ENCODE results near the gene FUBP1. TPM values are rescaled to one million over a fixed set of nuclear protein-coding genes. Genes with fewer than 3 reads are reported as not detected.

FUBP1 gene
- total RNA-seq, 2 experiments from 2014 or later = 256 to 257 TPM

DNA sequence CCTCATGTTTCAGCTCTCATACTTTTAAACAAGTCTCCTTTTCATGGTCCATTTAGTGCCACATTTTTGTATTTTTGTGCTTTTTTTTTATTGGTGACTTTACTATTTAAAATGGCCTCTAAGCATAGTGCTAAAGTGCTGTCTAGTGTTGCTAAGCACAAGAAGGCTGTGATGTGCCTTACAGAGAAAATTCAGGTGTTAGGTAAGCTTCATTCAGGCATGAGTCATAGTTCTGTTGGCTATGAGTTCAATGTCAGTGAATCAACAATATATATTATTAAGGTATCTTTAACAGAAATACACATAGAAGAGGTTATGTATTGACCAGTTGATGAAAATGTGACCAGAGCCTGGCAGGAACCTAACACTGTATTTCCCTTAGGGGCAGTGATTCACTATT is 12.8 kb upstream of the FUBP1 start:
- no peak for TF ChIP-seq CTCF (IDR thresholded peaks at IDR 0.05)
- CTCF ChIA-PET = interaction anchor here (1.0 to 1.9 kb wide), 2 partner anchors 11 to 14 kb away, joined by 3 to 6 read pairs; partner anchors contain the start of gene FUBP1
- Mint-ChIP-seq H3K36me3 (ENCODE audit: low read depth) (peaks cover 17% of the 10 kb centered on the region), H3K4me3 (no peak overlapping the region), H3K27ac (no peak overlapping the region), H3K4me1 (ENCODE audit: low read depth) (peaks cover 28% of the 10 kb centered on the region), H3K9me3 (no peaks in the 10 kb centered on the region), H3K27me3 (no peaks in the 10 kb centered on the region)
- intact Hi-C loops (cut with micrococcal nuclease) = no loop called here
- POLR2A ChIA-PET = interaction anchor here (4.6 kb wide), 1 partner anchor 14 kb away, joined by 26 read pairs; the partner anchor contains the start of gene DNAJB4
- ATAC-seq = no peak
- no peak for DNase-seq

DNA sequence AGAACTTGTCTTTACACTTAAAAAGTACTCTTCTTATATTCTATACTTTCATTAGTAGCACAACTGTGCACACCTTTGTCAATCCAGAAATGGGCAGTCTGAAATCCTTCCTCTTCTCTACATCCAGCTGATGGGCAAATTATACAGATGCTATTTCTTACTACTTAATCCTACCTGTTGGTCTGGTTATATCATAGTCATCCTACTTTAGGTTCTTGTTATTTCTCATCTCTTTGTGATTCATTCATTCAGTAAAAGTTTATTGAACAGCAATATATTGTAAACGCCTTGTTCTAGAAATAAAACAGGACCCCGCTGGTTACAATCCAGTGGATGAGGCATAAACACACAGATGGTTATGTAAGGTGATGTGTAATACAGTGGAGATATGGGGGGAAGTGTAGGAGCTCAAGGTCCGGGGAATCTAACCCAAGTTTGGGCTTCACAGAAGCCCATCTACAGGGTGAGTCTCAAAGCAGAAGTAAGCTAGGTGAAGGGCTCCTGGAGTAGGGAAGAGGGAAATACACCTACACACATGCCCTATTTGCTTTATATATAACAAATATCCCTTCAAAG is 11.8 kb upstream of the FUBP1 start:
- no peak for TF ChIP-seq CTCF (IDR thresholded peaks at IDR 0.05)
- Mint-ChIP-seq H3K36me3 (ENCODE audit: low read depth) (peaks cover 26% of the 10 kb centered on the region), H3K4me3 (no peak overlapping the region), H3K9me3 (no peaks in the 10 kb centered on the region), H3K27ac (no peak overlapping the region), H3K27me3 (no peaks in the 10 kb centered on the region), H3K4me1 (ENCODE audit: low read depth) (peaks cover 38% of the 10 kb centered on the region)
- DNase-seq = no peak
- ChIA-PET CTCF (interaction anchor here (0.9 to 1.9 kb wide), 4 partner anchors 12 to 20 kb away, joined by 3 to 6 read pairs (median 3); partner anchors contain the start of genes DNAJB4 and FUBP1), POLR2A (interaction anchor here (0.6 to 4.6 kb wide), 3 partner anchors 11 to 14 kb away, joined by 3 to 26 read pairs (median 3); partner anchors contain the start of genes DNAJB4 and FUBP1)
- no peak for ATAC-seq
- intact Hi-C loops (cut with micrococcal nuclease) = no loop called here

DNA sequence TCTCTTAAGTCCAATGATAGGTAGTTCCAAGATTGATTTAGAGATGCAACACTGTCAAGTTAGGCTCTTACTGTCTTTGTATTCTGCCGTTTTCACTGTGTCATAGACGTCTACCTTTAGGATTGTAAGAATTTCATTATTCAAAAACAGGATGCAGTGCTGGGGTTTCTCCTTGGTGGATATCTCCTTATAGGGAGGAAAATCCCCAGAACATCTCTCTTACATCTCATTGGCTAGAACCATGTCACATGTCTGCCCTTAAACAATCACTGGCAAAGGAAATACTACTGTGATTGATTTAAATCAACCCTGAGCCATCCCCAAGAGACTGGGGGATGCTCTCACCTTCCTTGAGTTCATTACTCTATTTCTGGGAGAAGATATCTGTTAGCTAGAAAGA is 10.9 kb upstream of the FUBP1 start:
- ChIA-PET CTCF (interaction anchor here (0.6 to 0.7 kb wide), 2 partner anchors 11 to 15 kb away, joined by 3 to 4 read pairs; partner anchors contain the start of genes DNAJB4 and FUBP1), POLR2A (interaction anchor here (4.6 kb wide), 1 partner anchor 15 kb away, joined by 26 read pairs; the partner anchor contains the start of gene DNAJB4)
- Mint-ChIP-seq H3K4me1 (ENCODE audit: low read depth) (peaks cover 43% of the 10 kb centered on the region), H3K4me3 (no peak overlapping the region), H3K27ac (no peak overlapping the region), H3K27me3 (no peaks in the 10 kb centered on the region), H3K9me3 (no peaks in the 10 kb centered on the region), H3K36me3 (ENCODE audit: low read depth) (peaks cover 30% of the 10 kb centered on the region)
- no peak for TF ChIP-seq CTCF (IDR thresholded peaks at IDR 0.05)
- DNase-seq (no peak), ATAC-seq (no peak)
- intact Hi-C loops (cut with micrococcal nuclease) = no loop called here

DNA sequence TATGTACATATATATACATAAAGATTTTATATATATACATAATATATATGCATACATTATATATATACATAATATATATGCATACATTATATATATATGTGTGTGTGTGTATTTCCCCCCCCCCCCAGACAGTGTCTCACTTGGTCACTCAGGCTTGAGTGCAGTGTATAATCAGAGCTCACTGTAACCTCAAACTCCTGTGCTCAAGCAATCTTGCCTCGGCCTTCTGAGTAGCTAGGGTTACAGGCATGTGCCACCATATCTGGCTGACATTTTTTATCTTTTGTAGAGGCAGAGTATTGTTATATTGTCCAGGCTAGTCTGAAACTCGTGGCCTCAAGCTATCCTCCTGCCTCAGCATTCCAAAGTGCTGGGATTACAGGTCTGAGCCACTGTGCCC is 9.0 kb upstream of the FUBP1 start:
- Mint-ChIP-seq H3K4me1 (ENCODE audit: low read depth) (peaks cover 54% of the 10 kb centered on the region), H3K36me3 (ENCODE audit: low read depth) (peaks cover 33% of the 10 kb centered on the region), H3K27ac (no peak overlapping the region), H3K27me3 (no peaks in the 10 kb centered on the region), H3K9me3 (no peaks in the 10 kb centered on the region), H3K4me3 (no peak overlapping the region)
- intact Hi-C loops (cut with micrococcal nuclease) = no loop called here
- POLR2A ChIA-PET = interaction anchor here (1.1 to 4.6 kb wide), 4 partner anchors 8 to 17 kb away, joined by 5 to 26 read pairs (median 9); partner anchors contain the start of genes DNAJB4 and FUBP1
- no peak for TF ChIP-seq CTCF (IDR thresholded peaks at IDR 0.05)
- no peak for ATAC-seq
- CTCF ChIA-PET = interaction anchor here (1.6 kb wide), 1 partner anchor 127 kb away, joined by 4 read pairs; no protein-coding TSS in a partner anchor
- DNase-seq = no peak

DNA sequence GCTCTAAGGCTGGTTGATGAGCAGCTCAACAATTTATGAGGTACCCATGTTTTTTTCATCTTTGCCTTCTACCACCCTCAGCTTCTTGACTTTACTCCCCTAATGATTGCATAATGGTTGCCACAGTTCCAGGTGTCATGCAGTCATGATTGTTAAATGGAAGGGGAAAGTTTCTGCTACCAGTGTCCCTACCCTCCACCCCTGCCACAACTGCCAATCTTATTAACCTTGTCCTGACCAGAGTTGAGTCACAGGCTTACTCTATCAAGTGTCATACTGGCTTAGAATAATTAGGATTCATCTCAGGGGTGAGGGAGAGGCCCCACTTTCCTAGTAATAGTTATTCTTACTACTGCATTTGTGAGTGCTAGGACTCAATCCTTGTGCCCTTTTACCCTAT is 7.9 kb upstream of the FUBP1 start:
- Mint-ChIP-seq H3K9me3 (no peaks in the 10 kb centered on the region), H3K27me3 (no peaks in the 10 kb centered on the region), H3K27ac (peak overlapping the region; percentile 27), H3K4me1 (ENCODE audit: low read depth) (peaks cover 58% of the 10 kb centered on the region), H3K4me3 (no peak overlapping the region), H3K36me3 (ENCODE audit: low read depth) (peaks cover 32% of the 10 kb centered on the region)
- ChIA-PET CTCF (no interaction called here), POLR2A (interaction anchor here (2.4 to 2.9 kb wide), 3 partner anchors 9 to 17 kb away, joined by 5 to 13 read pairs (median 10); partner anchors contain the start of genes DNAJB4 and FUBP1)
- intact Hi-C loops (cut with micrococcal nuclease) = no loop called here
- TF ChIP-seq CTCF (IDR thresholded peaks at IDR 0.05) = no peak
- DNase-seq (peak; percentile 61), ATAC-seq (peak; percentile 94)
